Upper lobe of left lung (tissue), 6 donors: ENCODE results near the gene TPRA1. TPM values are rescaled to one million over a fixed set of nuclear protein-coding genes. Genes with fewer than 3 reads are reported as not detected.
A peak's percentile ranks its signal among the peaks of the same experiment; 100 is the strongest.

Experiments
- ATAC-seq, 2 donors: fragments of 200-7000 bp; cut with Tn5 transposase; one replicate each; pipeline ENCODE4 v1.9.1; 2022; ENCODE audit warnings: mild to moderate bottlenecking in 2 of 2, moderate library complexity in 2 of 2; ENCODE audit not compliant: low FRiP score in 2 of 2
- DNase-seq, 2 donors: peaks; one replicate each; pipeline ENCODE4 v3.0.0-alpha.2; 2019 to 2020
- H3K27ac ChIP-seq, 4 donors: fragments of 200-600 bp; sonication (generic); one replicate each; pipeline ENCODE4 v1.5.1; 2016 to 2019
- H3K27me3 ChIP-seq, 4 donors: fragments of 200-600 bp; sonication (generic); one replicate each; pipeline ENCODE4 v1.5.1; 2017 to 2019
- H3K36me3 ChIP-seq, 4 donors: fragments of 200-600 bp; sonication (generic); one replicate each; pipeline ENCODE4 v1.5.1; 2016 to 2019
- H3K4me1 ChIP-seq, 4 donors: fragments of 200-600 bp; sonication (generic); one replicate each; pipeline ENCODE4 v1.5.1; 2018 to 2019
- H3K4me3 ChIP-seq, 4 donors: fragments of 200-600 bp; sonication (generic); one replicate each; pipeline ENCODE4 v1.5.1; 2017 to 2019; ENCODE audit warnings: mild to moderate bottlenecking in 2 of 4, moderate library complexity in 1 of 4
- H3K9me3 ChIP-seq, 4 donors: fragments of 200-600 bp; sonication (generic); one replicate each; pipeline ENCODE4 v1.5.1; 2018 to 2019
- EP300 ChIP-seq, 4 donors: sonication (generic); formaldehyde crosslinking; IDR thresholded peaks; one replicate each; pipeline ENCODE4 v1.5.1; 2017; ENCODE audit warnings: antibody characterized with exemption in 4 of 4, control low read depth in 2 of 4
- POLR2A ChIP-seq, 4 donors: fragments of 450-650 bp; IDR thresholded peaks; one replicate each; pipeline ENCODE4 v1.5.1; 2016 to 2017; ENCODE audit warnings: antibody characterized with exemption in 4 of 4, mild to moderate bottlenecking in 2 of 4
- POLR2AphosphoS5 ChIP-seq, 2 donors: sonication (generic); formaldehyde crosslinking; IDR thresholded peaks; one replicate each; pipeline ENCODE4 v1.5.1; 2017; ENCODE audit warnings: antibody characterized with exemption in 2 of 2
- WGBS, 2 donors: methylation state at CpG; one replicate each; pipeline ENCODE4 v1.1.5; 2017 to 2018; 5-methylcytosine and 5-hydroxymethylcytosine counted together
- total RNA-seq, 6 donors: library from RNA; depleted of rRNA in 4 of 6; stranded (reverse); fragments of >200 nt in 4 of 6; gene quantifications; one replicate each; pipeline versions ENCODE4 v1.1.0 to v1.2.1, GENCODE V29; 2016 to 2021
- TF ChIP-seq, protein P1 (sequence below), 6 experiments: fragments of 450-650 bp in 4 of 6; fragments of 200-600 bp in 2 of 6; sonication (generic) in 2 of 6; IDR thresholded peaks; one replicate each; pipeline ENCODE4 v1.5.1; 2016 to 2019; ENCODE audit warnings: antibody characterized with exemption in 6 of 6
- donor health status: DM: no; HTN: no; CAD: no; lungs with moderate emphysema.
- donor health status: DM: no; HTN: yes; CAD: no; lungs with severe emphysema.

The TPRA1 gene
- total RNA-seq, 6 donors from 2014 or later = 16.8 to 44.4 (median 40.3) TPM

DNA sequence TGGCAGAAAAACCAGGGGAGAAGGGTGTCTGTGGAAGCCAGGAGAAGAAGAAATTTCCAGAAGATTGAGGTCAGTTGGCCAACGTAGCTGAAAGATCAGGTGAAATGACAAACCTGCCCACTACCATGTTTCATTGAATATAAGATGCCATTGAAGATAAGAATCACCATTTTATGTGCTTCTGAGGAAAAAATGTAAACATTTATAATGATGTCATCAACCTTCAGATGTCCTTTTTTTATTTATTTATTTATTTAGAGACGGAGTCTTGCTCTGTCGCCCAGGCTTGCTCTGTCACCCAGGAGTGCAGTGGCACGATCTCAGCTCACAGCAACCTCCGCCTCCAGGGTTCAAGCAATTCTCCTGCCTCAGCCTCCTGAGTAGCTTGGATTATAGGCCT, 33.5 kb upstream of the TPRA1 start:
- TF ChIP-seq POLR2AphosphoS5 (IDR thresholded peaks at IDR 0.05) (no peak), POLR2A (IDR thresholded peaks at IDR 0.05) (no peak), EP300 (IDR thresholded peaks at IDR 0.05) (no peak)
- TF ChIP-seq, protein P1, sequence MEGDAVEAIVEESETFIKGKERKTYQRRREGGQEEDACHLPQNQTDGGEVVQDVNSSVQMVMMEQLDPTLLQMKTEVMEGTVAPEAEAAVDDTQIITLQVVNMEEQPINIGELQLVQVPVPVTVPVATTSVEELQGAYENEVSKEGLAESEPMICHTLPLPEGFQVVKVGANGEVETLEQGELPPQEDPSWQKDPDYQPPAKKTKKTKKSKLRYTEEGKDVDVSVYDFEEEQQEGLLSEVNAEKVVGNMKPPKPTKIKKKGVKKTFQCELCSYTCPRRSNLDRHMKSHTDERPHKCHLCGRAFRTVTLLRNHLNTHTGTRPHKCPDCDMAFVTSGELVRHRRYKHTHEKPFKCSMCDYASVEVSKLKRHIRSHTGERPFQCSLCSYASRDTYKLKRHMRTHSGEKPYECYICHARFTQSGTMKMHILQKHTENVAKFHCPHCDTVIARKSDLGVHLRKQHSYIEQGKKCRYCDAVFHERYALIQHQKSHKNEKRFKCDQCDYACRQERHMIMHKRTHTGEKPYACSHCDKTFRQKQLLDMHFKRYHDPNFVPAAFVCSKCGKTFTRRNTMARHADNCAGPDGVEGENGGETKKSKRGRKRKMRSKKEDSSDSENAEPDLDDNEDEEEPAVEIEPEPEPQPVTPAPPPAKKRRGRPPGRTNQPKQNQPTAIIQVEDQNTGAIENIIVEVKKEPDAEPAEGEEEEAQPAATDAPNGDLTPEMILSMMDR (IDR thresholded peaks at IDR 0.05) = no peak
- no peak overlapping the region for H3K4me3 ChIP-seq
- peaks cover 0 to 4% (median 0%) of the 10 kb centered on the region in 4 donors for H3K4me1 ChIP-seq
- WGBS, 2 donors = 83 to 95% methylated on average over 5 of the region's 5 CpGs
- DNase-seq (no peak), ATAC-seq (no peak)
- H3K27me3 ChIP-seq = no peaks in the 10 kb centered on the region
- H3K9me3 ChIP-seq = no peaks in the 10 kb centered on the region
- no peak overlapping the region for H3K27ac ChIP-seq
- peaks cover 0 to 23% (median 16%) of the 10 kb centered on the region in 4 donors for H3K36me3 ChIP-seq

DNA sequence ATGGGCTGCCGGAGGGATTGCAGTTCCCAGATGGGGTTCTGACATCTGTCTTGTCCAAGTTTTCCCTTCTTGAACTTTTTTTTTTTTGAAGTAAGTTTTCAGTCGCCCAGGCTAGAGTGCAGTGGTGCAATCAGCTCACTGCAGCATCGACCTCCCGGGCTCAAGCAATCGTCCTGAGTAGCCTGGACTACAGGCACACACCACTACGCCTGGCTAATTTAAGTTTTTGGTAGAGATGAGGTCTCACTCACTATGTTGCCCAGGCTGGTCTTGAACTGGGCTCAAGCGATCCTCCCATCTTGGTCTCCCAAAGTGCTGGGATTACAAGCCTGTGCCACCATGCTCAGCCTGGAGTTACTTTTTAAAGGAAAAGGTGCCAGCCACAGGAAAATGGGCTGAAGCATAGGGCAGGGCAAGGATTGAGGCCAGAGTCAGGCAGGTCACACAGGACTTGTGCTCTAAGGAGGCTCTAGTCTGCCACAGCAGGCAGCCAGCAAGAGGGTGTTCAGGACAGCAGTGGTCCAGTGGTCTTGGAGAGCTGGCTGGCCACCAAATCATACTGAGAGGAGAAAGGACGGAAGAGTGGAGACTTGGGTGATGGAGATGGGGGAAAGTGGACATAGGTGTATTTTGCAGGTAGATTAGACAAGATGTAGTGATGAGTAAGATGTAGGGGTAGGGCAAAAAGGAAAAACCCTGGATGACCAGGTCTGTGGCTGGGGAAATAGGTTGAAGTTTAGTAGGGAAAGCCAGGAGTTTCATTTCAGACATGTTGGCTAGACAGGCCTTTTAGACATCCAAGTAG, 32.4 kb upstream of the TPRA1 start:
- H3K27me3 ChIP-seq = no peaks in the 10 kb centered on the region
- H3K9me3 ChIP-seq = no peaks in the 10 kb centered on the region
- ATAC-seq (no peak), DNase-seq (no peak)
- TF ChIP-seq POLR2A (IDR thresholded peaks at IDR 0.05) (no peak), EP300 (IDR thresholded peaks at IDR 0.05) (no peak), POLR2AphosphoS5 (IDR thresholded peaks at IDR 0.05) (no peak)
- TF ChIP-seq, protein P1 (IDR thresholded peaks at IDR 0.05) = no peak
- no peak overlapping the region for H3K27ac ChIP-seq
- no peak overlapping the region for H3K4me3 ChIP-seq
- H3K36me3 ChIP-seq = peaks cover 0 to 33% (median 18%) of the 10 kb centered on the region in 4 donors
- 88 to 90% methylated on average over 8 of the region's 8 CpGs for WGBS, 2 donors
- H3K4me1 ChIP-seq = no peaks in the 10 kb centered on the region

DNA sequence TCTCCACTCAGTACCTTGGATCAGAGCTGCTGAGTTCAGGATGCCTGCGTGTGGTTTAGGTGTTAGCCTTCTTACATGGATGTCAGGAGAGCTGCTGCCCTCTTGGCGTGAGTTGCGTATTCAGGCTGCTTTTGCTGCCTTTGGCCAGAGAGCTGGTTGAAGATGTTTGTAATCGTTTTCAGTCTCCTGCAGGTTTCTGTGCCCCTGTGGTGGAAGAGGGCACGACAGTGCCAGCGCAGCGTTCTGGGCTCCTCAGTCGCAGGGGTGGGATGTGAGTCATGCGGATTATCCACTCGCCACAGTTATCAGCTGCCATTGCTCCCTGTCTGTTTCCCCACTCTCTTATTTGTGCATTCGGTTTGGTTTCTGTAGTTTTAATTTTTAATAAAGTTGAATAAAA, 31.5 kb upstream of the TPRA1 start:
- H3K9me3 ChIP-seq = no peaks in the 10 kb centered on the region
- DNase-seq (no peak), ATAC-seq (no peak)
- no peaks in the 10 kb centered on the region for H3K4me1 ChIP-seq
- H3K27ac ChIP-seq = no peak overlapping the region
- peaks cover 0 to 39% (median 26%) of the 10 kb centered on the region in 4 donors for H3K36me3 ChIP-seq
- 96 to 97% methylated on average over 11 of the region's 11 CpGs for WGBS, 2 donors
- H3K4me3 ChIP-seq = no peak overlapping the region
- TF ChIP-seq, protein P1 (IDR thresholded peaks at IDR 0.05) = no peak
- TF ChIP-seq POLR2A (IDR thresholded peaks at IDR 0.05) = no peak
- TF ChIP-seq EP300 (IDR thresholded peaks at IDR 0.05) = no peak
- TF ChIP-seq POLR2AphosphoS5 (IDR thresholded peaks at IDR 0.05) = no peak
- no peaks in the 10 kb centered on the region for H3K27me3 ChIP-seq

DNA sequence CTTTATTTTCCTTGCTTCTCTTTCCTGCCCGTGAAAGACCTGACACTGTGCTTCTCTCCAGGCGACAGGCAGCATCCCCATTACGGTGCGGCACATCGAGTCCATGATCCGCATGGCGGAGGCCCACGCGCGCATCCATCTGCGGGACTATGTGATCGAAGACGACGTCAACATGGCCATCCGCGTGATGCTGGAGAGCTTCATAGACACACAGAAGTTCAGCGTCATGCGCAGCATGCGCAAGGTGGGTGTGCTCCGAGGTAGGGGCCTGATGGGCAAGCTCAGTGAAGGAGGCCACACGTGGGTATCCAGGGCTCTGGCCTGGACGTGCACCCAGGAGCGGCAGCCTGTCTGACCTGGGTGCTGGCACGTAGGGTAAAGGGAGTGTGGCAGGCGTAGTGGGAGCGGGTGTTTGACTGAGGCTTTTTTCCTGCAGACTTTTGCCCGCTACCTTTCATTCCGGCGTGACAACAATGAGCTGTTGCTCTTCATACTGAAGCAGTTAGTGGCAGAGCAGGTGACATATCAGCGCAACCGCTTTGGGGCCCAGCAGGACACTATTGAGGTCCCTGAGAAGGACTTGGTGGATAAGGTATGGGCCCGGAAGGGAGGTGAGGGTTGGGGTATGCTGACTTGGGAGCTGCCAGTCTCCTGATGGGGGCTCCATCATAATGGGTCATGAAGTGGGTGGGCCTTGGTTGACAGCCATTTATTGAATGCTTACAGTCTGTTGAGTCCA, 30.3 kb upstream of the TPRA1 start:
- 95 to 96% methylated on average over 23 to 32 of the region's 32 CpGs for WGBS, 2 donors
- DNase-seq = peak in 1 of 2 donors; percentile 58
- no peak overlapping the region for H3K27ac ChIP-seq
- TF ChIP-seq POLR2AphosphoS5 (IDR thresholded peaks at IDR 0.05) (no peak), POLR2A (IDR thresholded peaks at IDR 0.05) (no peak), EP300 (IDR thresholded peaks at IDR 0.05) (no peak)
- TF ChIP-seq, protein P1 (IDR thresholded peaks at IDR 0.05) = no peak
- H3K4me1 ChIP-seq = no peaks in the 10 kb centered on the region
- no peak overlapping the region for H3K4me3 ChIP-seq
- H3K9me3 ChIP-seq = no peaks in the 10 kb centered on the region
- no peak for ATAC-seq
- peaks cover 0 to 48% (median 29%) of the 10 kb centered on the region in 4 donors for H3K36me3 ChIP-seq
- no peaks in the 10 kb centered on the region for H3K27me3 ChIP-seq
